GM19395 (cell line): Measurements from ENCODE around the gene GAGE12G.
"Not testable (repeated sequence)": the region's sequence is repeated elsewhere in the genome, so short reads cannot be mapped to it uniquely, and the experiment has no call there.

Experiments used
- ATAC-seq: cut with Tn5 transposase; IDR thresholded peaks from one replicate; pipeline ENCODE4 v1.9.1; 2021; ENCODE audit warnings: mild to moderate bottlenecking, moderate library complexity; ENCODE audit not compliant: unreplicated experiment

Gene GAGE12G

DNA sequence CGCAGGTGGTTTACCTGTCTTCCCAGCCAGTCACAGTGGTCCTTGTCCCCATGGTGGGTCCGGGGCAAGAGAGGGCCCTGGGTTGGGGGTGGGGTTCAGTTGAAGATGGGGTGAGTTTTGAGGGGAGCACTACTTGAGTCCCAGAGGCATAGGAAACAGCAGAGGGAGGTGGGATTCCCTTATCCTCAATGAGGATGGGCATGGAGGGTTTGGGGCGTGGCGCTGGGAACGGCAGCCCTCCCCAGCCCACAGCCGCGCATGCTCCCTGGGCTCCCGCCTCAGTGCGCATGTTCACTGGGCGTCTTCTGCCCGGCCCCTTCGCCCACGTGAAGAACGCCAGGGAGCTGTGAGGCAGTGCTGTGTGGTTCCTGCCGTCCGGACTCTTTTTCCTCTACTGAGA, at the start of gene GAGE12G:
GAGE12G (plus strand) TSS at position 301 of the 400 bp plus-strand sequence. CDS start 1,155 bp downstream, outside the sequence.
- ATAC-seq, result not testable (repeated sequence)

DNA sequence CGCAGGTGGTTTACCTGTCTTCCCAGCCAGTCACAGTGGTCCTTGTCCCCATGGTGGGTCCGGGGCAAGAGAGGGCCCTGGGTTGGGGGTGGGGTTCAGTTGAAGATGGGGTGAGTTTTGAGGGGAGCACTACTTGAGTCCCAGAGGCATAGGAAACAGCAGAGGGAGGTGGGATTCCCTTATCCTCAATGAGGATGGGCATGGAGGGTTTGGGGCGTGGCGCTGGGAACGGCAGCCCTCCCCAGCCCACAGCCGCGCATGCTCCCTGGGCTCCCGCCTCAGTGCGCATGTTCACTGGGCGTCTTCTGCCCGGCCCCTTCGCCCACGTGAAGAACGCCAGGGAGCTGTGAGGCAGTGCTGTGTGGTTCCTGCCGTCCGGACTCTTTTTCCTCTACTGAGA, 38.3 kb upstream of the GAGE12G start, which contains the start of gene GAGE12C:
GAGE12C (plus strand) TSS at position 301 of the 400 bp plus-strand sequence. CDS start 1,155 bp downstream, outside the sequence.
- not testable (repeated sequence) for ATAC-seq

GRCh38 chrX:49541433-49541832, 28.8 kb upstream of the GAGE12G start, which contains the start of gene GAGE12D:
GAGE12D (plus strand) TSS chrX:49541733; CDS start chrX:49542888, 1,155 bp downstream.
- ATAC-seq, result not testable (repeated sequence)

- not testable (repeated sequence) for ATAC-seq
These were observed 19.2 kb upstream of the GAGE12G start, which contains the start of gene GAGE12E for GRCh38 chrX:49550989-49551388. GAGE12E (plus strand) TSS chrX:49551289; CDS start chrX:49552444, 1,155 bp downstream.

DNA sequence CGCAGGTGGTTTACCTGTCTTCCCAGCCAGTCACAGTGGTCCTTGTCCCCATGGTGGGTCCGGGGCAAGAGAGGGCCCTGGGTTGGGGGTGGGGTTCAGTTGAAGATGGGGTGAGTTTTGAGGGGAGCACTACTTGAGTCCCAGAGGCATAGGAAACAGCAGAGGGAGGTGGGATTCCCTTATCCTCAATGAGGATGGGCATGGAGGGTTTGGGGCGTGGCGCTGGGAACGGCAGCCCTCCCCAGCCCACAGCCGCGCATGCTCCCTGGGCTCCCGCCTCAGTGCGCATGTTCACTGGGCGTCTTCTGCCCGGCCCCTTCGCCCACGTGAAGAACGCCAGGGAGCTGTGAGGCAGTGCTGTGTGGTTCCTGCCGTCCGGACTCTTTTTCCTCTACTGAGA, 9.7 kb upstream of the GAGE12G start, which contains the start of gene GAGE12F:
GAGE12F (plus strand) TSS at position 301 of the 400 bp plus-strand sequence. CDS start 1,155 bp downstream, outside the sequence.
- ATAC-seq, result not testable (repeated sequence)

DNA sequence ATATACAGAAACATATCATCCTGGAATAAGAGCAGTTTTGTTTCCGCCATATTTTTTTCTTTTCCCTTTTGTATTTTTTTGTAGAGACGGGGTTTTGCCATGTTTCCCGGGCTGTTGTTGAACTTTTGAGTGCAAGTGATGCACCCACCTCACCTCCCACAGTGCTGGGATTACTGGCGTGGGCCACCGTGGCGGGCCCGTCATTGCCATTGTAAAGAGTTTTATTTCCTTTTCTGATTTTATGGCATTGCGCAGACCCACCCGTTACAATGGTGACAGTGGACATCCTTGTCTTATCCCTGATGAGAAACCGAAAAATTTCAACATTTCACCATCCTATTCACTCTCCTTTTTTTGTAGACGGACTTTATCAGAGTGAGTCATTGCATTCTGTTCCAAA, 1.5 kb upstream of the GAGE12G start:
- not testable (repeated sequence) for ATAC-seq

- not testable (repeated sequence) for ATAC-seq
These were observed 1.0 kb upstream of the GAGE12G start for GRCh38 chrX:49569152-49569551.

DNA sequence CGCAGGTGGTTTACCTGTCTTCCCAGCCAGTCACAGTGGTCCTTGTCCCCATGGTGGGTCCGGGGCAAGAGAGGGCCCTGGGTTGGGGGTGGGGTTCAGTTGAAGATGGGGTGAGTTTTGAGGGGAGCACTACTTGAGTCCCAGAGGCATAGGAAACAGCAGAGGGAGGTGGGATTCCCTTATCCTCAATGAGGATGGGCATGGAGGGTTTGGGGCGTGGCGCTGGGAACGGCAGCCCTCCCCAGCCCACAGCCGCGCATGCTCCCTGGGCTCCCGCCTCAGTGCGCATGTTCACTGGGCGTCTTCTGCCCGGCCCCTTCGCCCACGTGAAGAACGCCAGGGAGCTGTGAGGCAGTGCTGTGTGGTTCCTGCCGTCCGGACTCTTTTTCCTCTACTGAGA, 9.4 kb downstream of the GAGE12G start, which contains the start of gene GAGE12H:
GAGE12H (plus strand) TSS at position 301 of the 400 bp plus-strand sequence. CDS start 1,155 bp downstream, outside the sequence.
- not testable (repeated sequence) for ATAC-seq

GRCh38 chrX:49589196-49589595, 19.0 kb downstream of the GAGE12G start, which contains the start of gene GAGE2A:
GAGE2A (plus strand) TSS chrX:49589496; CDS start chrX:49590651, 1,155 bp downstream.
- not testable (repeated sequence) for ATAC-seq

DNA sequence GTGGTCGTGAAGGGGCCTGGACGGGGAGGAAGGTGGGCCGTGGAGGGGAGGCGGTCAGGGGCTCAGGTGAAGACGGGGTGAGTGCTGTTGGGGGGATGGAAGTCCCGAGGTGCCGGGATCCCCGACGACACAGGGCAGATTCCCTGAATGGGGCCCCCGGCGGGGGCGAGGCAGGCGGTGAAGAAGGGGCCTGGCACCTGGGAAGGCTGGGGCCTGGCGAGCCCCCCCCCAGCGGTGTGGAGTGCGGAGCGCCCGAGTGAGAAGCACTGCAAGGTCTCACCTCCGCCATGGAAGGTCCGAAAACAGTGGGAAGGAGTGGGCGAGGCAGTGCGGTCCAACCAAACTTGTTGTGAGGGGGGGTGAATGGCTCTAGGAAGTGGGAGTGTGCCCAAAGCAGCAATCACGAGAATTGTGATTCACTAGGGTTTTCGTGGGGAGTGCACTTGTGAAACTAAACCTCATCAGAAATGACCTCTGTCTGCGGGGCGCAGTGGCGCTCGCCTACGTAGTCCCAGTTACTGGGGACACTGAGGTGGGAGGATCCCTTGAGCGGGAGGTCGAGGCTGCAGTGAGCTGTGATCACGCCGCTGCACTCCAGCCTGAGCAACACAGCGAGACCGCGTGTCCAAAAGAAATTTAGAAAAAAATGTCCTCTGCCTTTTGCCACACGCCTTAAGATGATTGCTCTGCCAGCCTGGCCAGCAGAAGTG, 19.7 kb downstream of the GAGE12G start:
- not testable (repeated sequence) for ATAC-seq

GRCh38 chrX:49590488-49590887, 20.3 kb downstream of the GAGE12G start:
- not testable (repeated sequence) for ATAC-seq

GRCh38 chrX:49598720-49599119, 28.5 kb downstream of the GAGE12G start, which contains the start of gene GAGE1:
GAGE1 (plus strand) TSS chrX:49599020; CDS start chrX:49600175, 1,155 bp downstream.
- ATAC-seq, result not testable (repeated sequence)

DNA sequence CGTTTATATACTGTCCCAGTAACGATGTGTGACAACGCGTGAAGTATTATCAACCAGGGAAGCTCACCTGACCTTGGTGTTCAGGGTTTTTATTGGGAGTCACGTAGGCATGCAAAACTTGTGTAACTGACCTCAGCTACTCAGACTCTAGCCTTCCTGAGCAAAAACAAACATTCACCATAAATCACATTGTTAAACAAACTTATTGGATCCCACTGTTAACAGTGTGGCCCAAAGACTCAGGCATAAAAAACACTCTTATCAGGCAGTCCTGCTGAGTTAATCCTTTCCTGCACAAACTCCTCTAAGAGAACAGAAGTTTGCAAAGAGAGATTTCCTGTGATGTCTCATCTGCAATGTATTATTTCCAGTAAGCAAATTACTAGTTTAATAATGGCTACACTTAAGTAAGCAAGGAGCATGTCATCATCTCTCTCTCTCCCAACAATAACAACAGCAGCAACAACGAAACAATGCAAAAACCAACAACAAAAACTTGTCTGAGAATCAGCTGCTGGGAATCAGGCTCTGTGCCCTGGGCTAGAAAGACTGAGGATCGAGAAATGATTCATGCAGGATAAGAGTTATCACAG, 40.6 kb downstream of the GAGE12G start:
- ATAC-seq, result no peak

DNA sequence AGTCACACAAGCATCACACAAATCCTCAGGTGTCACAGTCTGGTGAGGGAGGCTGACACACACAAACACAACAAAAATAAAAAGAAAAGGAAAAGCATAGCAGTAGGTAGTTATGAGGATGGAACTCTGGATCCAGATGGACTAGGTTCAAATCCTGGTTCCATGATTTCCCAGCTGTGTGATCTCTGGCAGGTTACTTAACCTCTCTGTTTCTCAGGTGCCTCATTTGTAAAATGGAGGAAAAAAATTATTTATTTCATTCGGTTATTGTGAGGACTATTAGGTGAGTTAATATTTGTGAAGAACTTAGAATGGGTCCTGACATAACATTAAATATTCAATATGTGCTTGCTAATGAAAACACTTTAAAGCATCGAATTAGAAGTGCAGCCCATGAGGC, 48.4 kb downstream of the GAGE12G start:
- no peak for ATAC-seq
